GM19099 (cell line): ENCODE data around the gene KLHL29.

Experiments
- POLR2A ChIP-seq: IDR thresholded peaks from 3 replicates; pipeline ENCODE4 v1.6.1; 2011; ENCODE audit warnings: low read depth; ENCODE audit not compliant: insufficient read length; ENCODE audit errors: extremely low read depth

Gene KLHL29

DNA sequence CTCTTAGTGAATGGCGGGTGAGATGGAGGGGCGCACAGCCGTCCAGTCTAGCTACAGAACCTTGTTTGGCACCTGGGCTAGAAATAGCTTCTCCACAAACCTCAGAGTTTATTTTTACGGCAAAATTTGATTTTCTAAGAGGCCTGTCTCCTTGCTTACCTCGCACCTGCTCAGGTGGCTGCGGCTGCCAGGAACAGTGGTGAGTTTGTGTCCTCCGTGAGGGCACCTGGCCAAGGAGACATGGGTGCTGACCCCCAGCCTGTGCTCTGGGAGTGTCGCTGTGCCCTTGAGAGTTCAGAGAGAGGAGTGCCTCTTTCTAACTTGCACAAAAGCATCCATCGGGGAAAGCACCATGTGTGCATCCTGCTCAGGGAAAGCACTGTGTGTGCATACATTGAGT is 97.2 kb downstream of the KLHL29 start:
- TF ChIP-seq POLR2A, result no peak

DNA sequence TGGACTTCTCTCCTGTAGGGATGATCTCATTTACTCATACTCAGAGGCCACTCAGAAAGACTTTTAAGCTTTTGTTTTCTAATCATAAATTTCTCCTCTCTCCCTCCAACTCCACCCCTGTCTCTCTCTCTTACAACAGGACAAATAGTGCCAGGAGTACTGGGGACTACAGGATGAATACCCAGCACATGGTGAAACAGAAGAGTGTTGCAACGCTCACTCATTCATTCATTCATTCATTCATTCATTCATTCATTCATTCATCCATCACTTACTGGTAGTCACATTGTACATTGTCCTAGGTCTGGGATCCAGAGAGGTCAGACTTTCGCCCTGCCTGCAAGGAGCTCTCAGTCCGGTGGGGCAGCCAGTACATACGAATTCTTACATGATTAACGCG is 97.6 kb downstream of the KLHL29 start:
- TF ChIP-seq POLR2A, result no peak

DNA sequence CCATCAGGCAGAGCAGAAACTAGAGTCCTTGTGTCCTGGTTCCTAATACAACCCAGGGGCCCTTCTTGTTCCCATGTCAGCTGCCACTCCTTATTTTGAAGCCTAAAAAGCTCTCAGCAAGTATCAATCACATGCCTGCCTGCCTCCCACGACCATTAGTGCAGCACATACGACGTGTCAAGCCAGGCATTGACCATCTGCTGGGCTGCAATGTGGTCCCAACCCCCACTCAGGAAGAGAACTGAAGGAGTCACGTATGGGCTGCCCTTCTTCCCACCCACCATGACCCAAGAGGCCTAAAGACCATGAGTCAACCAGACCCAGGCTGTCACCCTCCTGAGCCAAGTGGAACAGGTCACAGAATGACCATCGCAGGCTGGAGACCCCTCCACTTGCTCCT is 98.8 kb downstream of the KLHL29 start:
- no peak for TF ChIP-seq POLR2A

DNA sequence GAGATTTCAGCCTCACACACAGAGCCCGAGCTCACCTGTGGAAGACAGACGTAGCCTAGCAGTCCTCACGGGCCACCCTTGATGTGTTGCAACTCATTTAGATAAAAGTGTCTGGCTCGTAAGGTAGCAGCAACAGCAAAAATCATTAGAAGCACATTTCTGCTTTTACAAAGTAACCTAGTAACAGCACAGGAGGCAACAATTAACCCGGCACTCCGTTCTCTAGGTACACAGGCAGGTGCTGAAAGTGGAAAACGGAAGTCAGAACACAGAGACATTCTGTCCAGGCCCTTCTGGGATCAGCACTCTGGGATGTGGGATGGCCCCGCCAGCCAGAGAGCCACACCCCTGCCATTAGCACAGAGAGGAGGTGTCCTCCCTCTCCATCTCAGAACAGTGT is 99.3 kb downstream of the KLHL29 start:
- TF ChIP-seq POLR2A, result no peak

DNA sequence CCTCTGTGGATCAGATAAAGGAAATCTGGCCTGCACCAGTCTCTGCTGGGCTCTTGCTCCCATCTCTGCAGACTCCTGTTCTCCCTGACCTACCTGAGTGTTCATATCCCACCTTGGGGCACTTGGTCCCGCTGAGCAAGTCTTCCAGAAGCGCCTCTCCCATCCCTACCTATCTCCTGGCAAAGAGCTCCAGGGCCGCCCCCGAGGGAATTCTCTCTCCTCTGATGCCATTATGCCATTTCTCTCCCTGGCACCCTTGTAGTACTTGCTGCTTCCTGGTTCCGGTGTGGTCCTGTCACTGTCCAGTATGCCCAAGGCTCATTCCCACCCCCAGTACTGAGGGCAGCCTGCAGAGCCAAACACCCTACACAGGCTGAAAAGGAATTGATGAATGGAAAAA is 99.8 kb downstream of the KLHL29 start:
- TF ChIP-seq POLR2A, result no peak

DNA sequence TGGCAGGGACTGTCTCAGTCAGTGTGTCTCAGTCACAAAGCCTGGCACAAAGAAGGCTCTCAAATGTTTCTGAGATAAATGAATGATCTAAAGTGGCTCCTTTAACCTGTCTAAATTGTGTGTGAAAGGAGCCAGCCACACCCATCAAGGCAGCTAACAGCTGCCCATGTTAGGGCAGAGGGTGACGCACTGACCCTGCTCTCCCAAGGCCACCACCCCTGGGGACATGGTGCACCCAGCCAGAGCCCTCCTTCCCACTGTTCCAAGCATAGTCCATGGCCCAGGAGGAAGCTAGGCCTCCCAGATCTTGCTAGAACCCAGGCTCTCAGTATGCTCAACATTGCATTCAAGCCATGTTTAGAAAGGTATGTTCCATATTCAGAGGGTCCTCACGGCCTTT is 100.3 kb downstream of the KLHL29 start:
- TF ChIP-seq POLR2A, result no peak

DNA sequence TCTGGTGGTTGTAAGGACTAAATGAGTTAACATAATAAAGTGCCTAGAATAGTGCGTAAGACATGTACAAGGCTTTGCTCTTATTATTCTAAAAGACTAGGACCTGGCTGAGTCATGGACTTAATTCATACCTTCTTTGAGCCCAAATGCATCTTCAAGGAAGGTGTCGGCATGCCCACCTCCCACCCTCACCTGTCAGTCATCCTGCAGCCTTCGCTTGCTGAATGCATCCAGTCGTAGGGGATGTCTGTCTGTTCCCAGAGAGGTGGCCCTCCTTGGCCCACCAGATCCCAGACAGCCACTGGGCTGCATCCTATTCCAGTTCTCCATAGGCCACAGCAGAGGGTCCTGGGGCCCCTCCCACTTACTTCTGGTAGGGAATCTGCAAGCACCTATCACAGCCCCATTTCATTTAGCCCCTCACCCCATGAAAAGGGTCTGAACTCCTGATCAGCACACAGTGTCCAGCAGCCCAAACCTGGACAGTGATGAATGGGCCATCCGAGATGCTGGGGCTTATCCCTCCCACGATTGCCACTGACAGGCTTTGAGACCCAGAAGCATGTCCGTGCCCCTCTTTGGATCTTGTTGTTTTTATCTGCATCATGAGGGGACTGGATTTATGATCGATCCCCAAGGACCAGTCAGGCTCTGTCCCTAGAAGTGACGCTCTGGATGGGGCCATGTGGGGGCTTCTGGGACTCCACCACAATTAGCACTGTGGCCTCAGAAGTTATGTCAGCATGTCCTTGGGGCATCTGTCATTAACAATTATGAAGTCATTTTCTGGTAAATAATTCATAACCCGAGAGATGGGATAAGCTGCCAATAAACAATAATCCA is 101.1 kb downstream of the KLHL29 start:
- no peak for TF ChIP-seq POLR2A

DNA sequence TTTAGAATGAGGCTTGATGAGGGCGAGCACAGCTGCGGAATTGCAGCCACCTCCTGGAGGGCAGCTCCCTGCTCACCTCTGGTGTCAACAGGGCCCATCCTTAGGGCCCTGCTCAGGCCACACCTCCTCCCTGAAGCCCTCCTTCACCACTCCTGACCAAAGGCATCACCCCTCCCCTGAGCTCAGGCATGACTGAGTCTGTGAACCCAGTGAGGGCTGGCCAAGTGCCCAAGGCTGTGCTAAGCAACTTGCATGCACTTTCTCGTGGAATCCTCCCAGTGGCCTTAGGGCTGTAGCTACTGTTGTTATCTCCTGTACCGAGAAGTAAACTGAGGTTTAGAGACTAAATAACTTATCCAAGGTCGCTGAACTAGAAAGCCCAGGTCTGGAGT is 101.7 kb downstream of the KLHL29 start:
- no peak for TF ChIP-seq POLR2A

DNA sequence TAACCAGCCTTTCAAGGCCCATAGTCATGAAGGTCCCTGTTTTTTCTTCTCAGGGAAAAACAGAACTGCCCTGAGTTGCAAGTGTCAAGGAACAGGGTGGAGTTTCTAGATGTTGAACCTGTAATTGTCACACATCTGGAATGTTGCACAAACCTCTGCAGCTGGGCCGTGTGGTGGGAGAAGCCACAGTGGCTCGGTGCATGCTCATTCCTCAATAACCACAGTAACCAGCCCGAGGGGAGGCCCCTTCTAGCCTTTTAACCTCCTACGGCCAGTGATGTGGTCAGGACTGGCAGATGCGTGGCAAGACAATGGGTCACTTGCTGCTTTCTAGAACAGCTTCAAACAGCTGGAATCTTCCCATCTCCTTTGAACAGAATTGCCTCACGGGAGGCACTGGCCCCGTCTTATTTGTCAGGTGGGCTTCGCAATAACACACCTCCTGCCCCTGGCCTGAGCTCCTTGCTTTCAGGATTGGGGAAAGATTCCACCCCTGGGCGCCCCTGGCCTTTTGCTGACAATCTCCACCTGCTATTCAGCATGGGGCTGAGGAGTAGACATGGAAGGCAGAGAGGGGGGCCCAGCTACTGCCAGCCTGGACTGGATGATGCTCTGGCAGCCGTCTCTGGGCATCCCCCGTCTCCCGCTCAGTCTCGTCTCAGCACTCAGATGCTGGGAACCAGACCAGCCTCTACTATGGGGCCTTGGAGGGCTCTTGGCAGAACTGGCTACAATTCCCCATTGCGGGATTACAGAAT is 102.9 kb downstream of the KLHL29 start:
- TF ChIP-seq POLR2A, result no peak

DNA sequence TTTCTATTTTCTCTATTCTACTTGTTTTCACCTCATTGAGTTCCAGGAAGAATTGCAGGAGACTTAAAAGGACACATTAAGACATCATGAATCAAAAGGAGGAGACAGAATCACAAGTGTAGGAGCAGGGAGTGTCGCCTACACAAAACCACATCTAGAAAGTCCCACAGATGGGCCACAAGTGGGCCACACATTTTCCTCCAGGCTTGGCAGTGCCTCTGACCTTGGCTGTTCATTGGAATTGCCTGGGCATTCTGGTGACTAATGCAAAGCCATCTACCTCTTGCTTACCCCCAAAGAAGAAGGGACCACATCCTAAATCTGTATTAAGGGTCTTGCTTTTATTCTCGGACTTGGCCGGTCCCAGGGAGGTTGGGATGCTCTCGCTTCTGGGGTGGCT is 103.6 kb downstream of the KLHL29 start:
- TF ChIP-seq POLR2A, result no peak

DNA sequence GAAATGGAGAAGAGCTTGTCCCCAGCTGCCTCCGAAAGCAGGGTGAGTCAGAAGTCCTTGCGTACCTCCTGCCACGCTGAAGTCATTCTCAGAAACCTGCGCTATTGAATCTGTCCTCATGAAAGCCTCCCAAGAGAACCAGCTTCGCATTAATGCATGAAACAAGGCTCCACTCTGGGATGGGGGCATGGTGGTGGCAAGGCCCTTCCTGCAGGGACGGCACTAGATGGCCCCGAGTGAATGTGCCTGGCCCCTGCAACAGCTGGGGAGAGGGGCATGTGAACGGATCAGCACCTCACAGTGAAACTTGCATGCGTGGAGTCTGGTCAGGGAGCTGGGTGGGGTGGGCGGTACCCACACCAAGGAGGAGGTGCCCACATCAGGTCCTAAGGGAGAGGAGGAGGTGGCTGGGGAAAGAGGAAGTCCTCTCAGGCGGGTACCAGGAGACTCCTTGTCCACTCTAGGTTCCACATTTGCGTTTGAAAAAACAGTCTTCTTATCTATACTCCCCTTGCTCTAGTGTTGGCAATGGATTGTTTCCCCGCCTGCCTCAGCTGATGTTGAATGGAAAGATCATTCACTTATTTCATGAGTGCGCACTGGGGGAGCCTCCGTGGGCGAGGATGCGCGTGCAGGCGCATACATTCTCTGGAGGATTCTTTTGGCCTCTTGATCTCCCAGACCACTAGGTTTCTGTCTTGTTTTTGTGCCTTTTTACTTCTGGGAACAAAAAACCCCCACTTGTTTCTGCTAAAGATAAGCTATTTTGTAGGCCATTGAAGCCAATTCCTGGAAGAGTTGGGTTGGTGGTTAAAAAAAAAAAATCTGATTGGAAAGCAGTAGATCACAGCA is 104.7 kb downstream of the KLHL29 start:
- no peak for TF ChIP-seq POLR2A

DNA sequence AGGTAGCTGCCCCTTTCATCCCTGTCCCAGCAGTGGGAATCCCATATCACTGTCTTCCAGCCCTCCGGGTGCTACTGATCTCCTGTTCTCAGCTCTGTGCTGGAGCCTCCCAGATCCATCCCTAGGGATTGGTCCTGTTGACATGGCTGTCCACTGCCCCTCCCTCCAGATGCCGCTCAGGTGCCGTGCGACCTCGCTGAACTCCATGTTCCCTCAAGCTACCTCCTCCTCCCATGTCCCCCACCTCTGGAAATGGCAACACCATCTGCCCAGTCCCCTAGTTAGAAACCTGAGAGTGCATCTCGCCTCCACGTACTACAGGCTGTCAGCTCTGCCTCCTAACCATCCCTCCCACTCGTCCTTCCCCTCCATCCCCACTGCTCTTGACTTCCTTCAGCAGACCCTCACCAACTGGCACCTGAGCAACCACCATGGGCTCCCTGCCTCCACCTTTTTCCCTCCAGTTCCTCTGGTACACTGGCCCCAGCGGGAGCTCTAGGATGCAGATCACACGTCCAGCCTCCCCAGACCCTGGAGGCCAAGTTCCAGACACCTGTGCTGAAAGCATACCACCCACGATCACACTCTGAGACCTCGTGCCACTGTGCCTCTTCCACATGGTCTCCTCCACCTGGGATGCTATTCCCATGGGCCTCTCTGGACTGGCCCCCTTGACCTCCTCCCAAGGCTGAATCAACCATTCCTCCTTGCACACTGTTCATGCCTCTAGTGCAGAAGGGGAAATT is 106.8 kb downstream of the KLHL29 start:
- TF ChIP-seq POLR2A, result no peak

DNA sequence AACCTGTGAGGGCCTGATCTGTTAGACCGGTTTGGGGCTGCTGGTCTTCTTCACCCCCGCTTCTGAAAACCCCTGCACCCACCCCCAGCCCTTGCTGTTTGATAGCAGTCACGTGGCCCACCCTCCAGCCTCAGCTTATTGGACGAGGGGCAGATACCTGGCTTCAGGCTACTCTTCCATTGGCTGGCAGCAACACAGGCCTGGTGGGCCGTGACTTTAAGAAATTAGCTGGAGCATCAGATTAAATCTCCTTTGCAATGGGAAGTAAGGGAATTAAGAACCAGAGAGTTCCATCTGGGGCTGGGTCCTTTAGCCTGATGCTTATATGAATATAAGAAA is 107.3 kb downstream of the KLHL29 start:
- no peak for TF ChIP-seq POLR2A

DNA sequence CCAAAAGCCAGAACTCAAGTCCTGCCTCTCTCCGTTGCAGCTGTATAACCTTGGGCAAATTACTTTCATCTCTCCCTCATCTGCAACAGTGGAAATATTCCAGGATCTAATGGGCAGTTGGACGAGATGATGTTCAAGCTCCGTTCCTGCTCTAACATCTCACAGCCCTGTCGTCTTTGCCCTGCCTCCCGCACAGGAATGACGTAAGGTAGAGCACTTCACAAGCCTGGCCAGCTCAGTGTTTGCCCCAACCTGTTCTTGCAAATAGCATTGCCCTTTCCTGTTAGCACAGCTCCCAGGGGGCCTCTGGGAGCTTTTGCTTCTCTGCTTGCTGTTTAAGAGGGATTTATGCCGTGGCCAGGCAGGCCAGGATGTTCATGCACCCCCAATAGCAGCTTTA is 107.9 kb downstream of the KLHL29 start:
- TF ChIP-seq POLR2A, result no peak

DNA sequence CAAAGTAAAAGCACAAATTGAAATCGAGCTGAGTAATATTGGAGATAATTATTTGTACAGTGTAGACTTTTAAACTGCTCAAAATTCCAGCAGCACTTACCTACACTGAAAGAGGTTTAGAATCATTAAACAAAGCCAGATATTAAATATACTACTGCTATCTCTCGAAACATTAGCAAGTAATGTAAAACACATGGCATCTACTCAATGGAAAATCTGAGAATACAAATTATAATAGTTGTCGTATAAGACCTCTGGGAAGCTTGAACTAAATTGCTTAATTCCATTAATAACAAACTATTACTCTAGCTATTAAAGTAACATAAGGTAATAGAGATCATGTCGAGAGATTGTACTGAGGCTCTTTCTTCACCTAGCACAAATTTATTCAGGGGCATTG is 108.9 kb downstream of the KLHL29 start:
- no peak for TF ChIP-seq POLR2A
